SK-N-SH (cell line): Measurements from ENCODE around the gene WDR83. TPM values are rescaled to one million over a fixed set of nuclear protein-coding genes. Genes with fewer than 3 reads are reported as not detected.

ENCODE experiments used
- CTCF ChIA-PET: fragments of 300-600, 350-600 bp; formaldehyde crosslinking; extraction: SDS; loops from one replicate; lab custom pipeline; 2021; lab: Yijun Ruan, JAX
- POLR2A ChIA-PET: fragments of 350-600 bp; sonication (Branson Sonifier 250); formaldehyde crosslinking; extraction: SDS; loops from one replicate; lab custom pipeline; 2020; ENCODE audit warnings: antibody characterized with exemption, inconsistent platforms; lab: Yijun Ruan, JAX
- DNase-seq: peaks from one replicate; pipeline ENCODE4 v3.0.0; 2012
- H2AFZ ChIP-seq: fragments of 200-600 bp; sonication (generic); 2 replicates; pipeline ENCODE4 v1.8.1; 2016; ENCODE audit warnings: antibody characterized with exemption, mild to moderate bottlenecking, low read depth
- H3F3A ChIP-seq: fragments of 200-600 bp; sonication (generic); replicated peaks from 2 replicates; pipeline ENCODE3; 2016; ENCODE audit warnings: antibody characterized with exemption, mild to moderate bottlenecking; ENCODE audit not compliant: insufficient read depth
- H3K27ac ChIP-seq, 2 experiments: fragments of 200-500 bp in 1 of 2; fragments of 200-600 bp in 1 of 2; sonication (Bioruptor generic) in 1 of 2; sonication (generic), shearing (Covaris generic) in 1 of 2; 2 replicates each; pipeline versions ENCODE4 v1.5.1 to v1.6.1; 2014 to 2016; ENCODE audit warnings: low read depth in 2 of 2, inconsistent platforms in 1 of 2, low read length in 1 of 2, mild to moderate bottlenecking in 1 of 2, mixed read lengths in 1 of 2
- H3K27me3 ChIP-seq: fragments of 200-600 bp; sonication (generic), shearing (Covaris generic); 2 replicates; pipeline ENCODE4 v1.6.1; 2016; ENCODE audit warnings: mixed run types; ENCODE audit not compliant: insufficient read depth
- H3K36me3 ChIP-seq, 2 experiments: fragments of 200-500 bp in 1 of 2; fragments of 200-600 bp in 1 of 2; sonication (Bioruptor generic) in 1 of 2; sonication (generic) in 1 of 2; replicated peaks in 1 of 2; 2 replicates each; pipeline versions ENCODE3 to v1.5.1; 2014 to 2016; ENCODE audit warnings: low read length in 1 of 2, mild to moderate bottlenecking in 1 of 2; ENCODE audit not compliant: insufficient read depth in 2 of 2, control insufficient read depth in 1 of 2
- H3K4me1 ChIP-seq, 2 experiments: fragments of 200-500 bp in 1 of 2; fragments of 200-600 bp in 1 of 2; sonication (Bioruptor generic) in 1 of 2; sonication (generic), shearing (Covaris generic) in 1 of 2; 2 replicates each; pipeline versions ENCODE4 v1.5.1 to v1.6.1; 2014 to 2016; ENCODE audit warnings: low read depth in 1 of 2, low read length in 1 of 2, mixed run types in 1 of 2; ENCODE audit not compliant: insufficient read depth in 2 of 2, control insufficient read depth in 1 of 2
- H3K4me2 ChIP-seq: fragments of 200-600 bp; sonication (generic), shearing (Covaris generic); 2 replicates; pipeline ENCODE4 v1.6.1; 2017; ENCODE audit warnings: mixed run types
- H3K4me3 ChIP-seq, 2 experiments: fragments of 200-500 bp in 1 of 2; fragments of 200-600 bp in 1 of 2; sonication (Bioruptor generic) in 1 of 2; sonication (generic), shearing (Covaris generic) in 1 of 2; 2 replicates each; pipeline versions ENCODE4 v1.5.1 to v1.8.1; 2014 to 2016; ENCODE audit warnings: low read depth in 2 of 2, inconsistent platforms in 1 of 2, low read length in 1 of 2, mild to moderate bottlenecking in 1 of 2, mixed read lengths in 1 of 2, moderate library complexity in 1 of 2
- H3K79me2 ChIP-seq: fragments of 200-600 bp; sonication (generic); 2 replicates; pipeline ENCODE4 v1.8.1; 2017; ENCODE audit warnings: mild to moderate bottlenecking; ENCODE audit not compliant: insufficient read depth
- H3K9ac ChIP-seq: fragments of 200-600 bp; sonication (generic); 2 replicates; pipeline ENCODE4 v1.6.1; 2017; ENCODE audit warnings: mixed run types
- H3K9me2 ChIP-seq: fragments of 200-600 bp; sonication (generic); 2 replicates; pipeline ENCODE4 v1.6.1; 2017; ENCODE audit warnings: mixed run types
- H3K9me3 ChIP-seq: fragments of 200-600 bp; sonication (generic); 2 replicates; pipeline ENCODE4 v1.6.1; 2017; ENCODE audit warnings: mixed run types, mild to moderate bottlenecking, moderate library complexity
- H4K20me1 ChIP-seq: fragments of 200-600 bp; sonication (generic); 2 replicates; pipeline ENCODE4 v1.6.1; 2017; ENCODE audit warnings: mild to moderate bottlenecking, mixed run types; ENCODE audit not compliant: insufficient read depth
- ELF1 ChIP-seq: IDR thresholded peaks from 2 replicates; pipeline ENCODE4 v1.4.0; 2012
- EP300 ChIP-seq, 2 experiments: IDR thresholded peaks; 2 replicates each; pipeline versions ENCODE4 v1.4.0 to v1.6.1; 2012; ENCODE audit warnings: borderline replicate concordance in 1 of 2, low read depth in 1 of 2, low read length in 1 of 2
- EZH2phosphoT487 ChIP-seq: fragments of 200-600 bp; sonication (generic); IDR thresholded peaks from 2 replicates; pipeline ENCODE4 v1.6.1; 2017; ENCODE audit warnings: low read depth, mixed run types, mild to moderate bottlenecking, antibody characterized with exemption, moderate library complexity, borderline replicate concordance
- FOXM1 ChIP-seq: IDR thresholded peaks from 2 replicates; pipeline ENCODE4 v1.4.0; 2012; ENCODE audit warnings: low read depth, mild to moderate bottlenecking
- GABPA ChIP-seq: IDR thresholded peaks from 2 replicates; pipeline ENCODE4 v1.4.0; 2012; ENCODE audit warnings: low read depth, mild to moderate bottlenecking
- IRF3 ChIP-seq: fragments of 150-350 bp; IDR thresholded peaks from 2 replicates; pipeline ENCODE4 v1.6.1; 2016; ENCODE audit warnings: mild to moderate bottlenecking, low read depth, low read length
- JUND ChIP-seq: IDR thresholded peaks from 2 replicates; pipeline ENCODE4 v1.4.0; 2012
- MAX ChIP-seq: IDR thresholded peaks from 2 replicates; pipeline ENCODE4 v1.4.0; 2012; ENCODE audit warnings: low read depth
- MEF2A ChIP-seq: IDR thresholded peaks from 2 replicates; pipeline ENCODE4 v1.4.0; 2012; ENCODE audit warnings: low read depth, borderline replicate concordance
- MXI1 ChIP-seq: IDR thresholded peaks from 2 replicates; pipeline ENCODE4 v1.6.1; 2012; ENCODE audit warnings: mild to moderate bottlenecking, low read depth, low read length, improper control_type of control experiment
- NRF1 ChIP-seq: IDR thresholded peaks from 2 replicates; pipeline ENCODE4 v1.6.1; 2012; ENCODE audit warnings: low read depth, mild to moderate bottlenecking, low read length
- PBX3 ChIP-seq: IDR thresholded peaks from 2 replicates; pipeline ENCODE4; 2012
- RAD21 ChIP-seq: IDR thresholded peaks from 2 replicates; pipeline ENCODE4 v1.6.1; 2012; ENCODE audit warnings: mild to moderate bottlenecking, low read length
- RCOR1 ChIP-seq: fragments of 150-350 bp; IDR thresholded peaks from 2 replicates; pipeline ENCODE4 v1.6.1; 2017; ENCODE audit warnings: antibody characterized with exemption, low read length
- RFX5 ChIP-seq: IDR thresholded peaks from 2 replicates; pipeline ENCODE4 v1.6.1; 2012; ENCODE audit warnings: mild to moderate bottlenecking, improper control_type of control experiment, low read length
- RXRA ChIP-seq: IDR thresholded peaks from 2 replicates; pipeline ENCODE4 v1.4.0; 2012; ENCODE audit warnings: low read depth, mild to moderate bottlenecking, borderline replicate concordance
- TAF1 ChIP-seq: IDR thresholded peaks from 2 replicates; pipeline ENCODE4 v1.6.1; 2012; ENCODE audit warnings: low read depth, mild to moderate bottlenecking, low read length, moderate library complexity, borderline replicate concordance
- USF1 ChIP-seq: IDR thresholded peaks from 2 replicates; pipeline ENCODE4 v1.4.0; 2012; ENCODE audit warnings: low read depth, borderline replicate concordance
- USF2 ChIP-seq: fragments of 150-350 bp; IDR thresholded peaks from 2 replicates; pipeline ENCODE4 v1.6.1; 2017; ENCODE audit warnings: antibody characterized with exemption, low read length, low read depth, borderline replicate concordance
- YY1 ChIP-seq: IDR thresholded peaks from 2 replicates; pipeline ENCODE4 v1.4.0; 2012; ENCODE audit warnings: low read depth, mild to moderate bottlenecking
- ZBTB33 ChIP-seq: IDR thresholded peaks from 2 replicates; pipeline ENCODE4 v1.4.0; 2012; ENCODE audit warnings: low read depth, borderline replicate concordance
- WGBS: methylation state at CpG from one replicate; pipeline ENCODE4 v1.1.6; 2017; ENCODE audit warnings: low lambda C conversion rate; 5-methylcytosine and 5-hydroxymethylcytosine counted together
- polyA plus RNA-seq, 3 experiments: library from polyadenylated mRNA; depleted of rRNA; stranded (reverse); fragments of >200 nt; gene quantifications; 2 replicates each; pipeline ENCODE4 v1.2.3, GENCODE V29; 2012

Gene WDR83
- polyA plus RNA-seq, 1 of the 3 experiments (the other 2 are of a cell fraction): 18.2 TPM

GRCh38 chr19:12705169-12705568 is 38.6 kb downstream of the WDR83 start (continued):
- TF ChIP-seq MAX (no peak), RAD21 (no peak), NRF1 (no peak), FOXM1 (no peak)

- no peaks in the 10 kb centered on the region for H3K4me1 ChIP-seq
- H3K27me3 ChIP-seq: no peaks in the 10 kb centered on the region
- peaks cover 15% of the 10 kb centered on the region for H3F3A ChIP-seq
- peaks cover 45 to 64% of the 10 kb centered on the region in 2 experiments for H3K36me3 ChIP-seq
- H3K4me2 ChIP-seq: no peak overlapping the region
- no peak overlapping the region for H3K4me3 ChIP-seq
- no peaks in the 10 kb centered on the region for H4K20me1 ChIP-seq
- no peak overlapping the region for H3K27ac ChIP-seq
- CTCF ChIA-PET: interaction anchor here (1.2 to 1.6 kb wide), 4 partner anchors 20 to 90 kb away, joined by 4 read pairs; no protein-coding TSS in a partner anchor
- TF ChIP-seq IRF3 (no peak), TAF1 (no peak), JUND (no peak), RFX5 (no peak), MAX (no peak), YY1 (no peak), USF2 (no peak), PBX3 (no peak), ELF1 (no peak), ZBTB33 (no peak), GABPA (no peak), RXRA (no peak), MXI1 (no peak), USF1 (no peak), EP300 (IDR thresholded peaks at IDR 0.05; ENCODE audit: borderline replicate concordance in 1 of 2, low read depth in 1 of 2, low read length in 1 of 2) (no peak), MEF2A (no peak), RCOR1 (no peak), EZH2phosphoT487 (no peak)
- H3K9me3 ChIP-seq: no peaks in the 10 kb centered on the region
- peaks cover 4% of the 10 kb centered on the region; the same call in 1 of the 2 replicates for H3K79me2 ChIP-seq
- H3K9ac ChIP-seq: no peak overlapping the region
- no peaks in the 10 kb centered on the region for H3K9me2 ChIP-seq
- H2AFZ ChIP-seq: no peak overlapping the region
- WGBS: 93% methylated on average over 17 of the region's 29 CpGs
- no peak for DNase-seq
- POLR2A ChIA-PET: no interaction called here
Measured at GRCh38 chr19:12705654-12706331, 39.2 kb downstream of the WDR83 start.
